ENCODE data around the gene TMEM132D.

TMEM132D gene

DNA sequence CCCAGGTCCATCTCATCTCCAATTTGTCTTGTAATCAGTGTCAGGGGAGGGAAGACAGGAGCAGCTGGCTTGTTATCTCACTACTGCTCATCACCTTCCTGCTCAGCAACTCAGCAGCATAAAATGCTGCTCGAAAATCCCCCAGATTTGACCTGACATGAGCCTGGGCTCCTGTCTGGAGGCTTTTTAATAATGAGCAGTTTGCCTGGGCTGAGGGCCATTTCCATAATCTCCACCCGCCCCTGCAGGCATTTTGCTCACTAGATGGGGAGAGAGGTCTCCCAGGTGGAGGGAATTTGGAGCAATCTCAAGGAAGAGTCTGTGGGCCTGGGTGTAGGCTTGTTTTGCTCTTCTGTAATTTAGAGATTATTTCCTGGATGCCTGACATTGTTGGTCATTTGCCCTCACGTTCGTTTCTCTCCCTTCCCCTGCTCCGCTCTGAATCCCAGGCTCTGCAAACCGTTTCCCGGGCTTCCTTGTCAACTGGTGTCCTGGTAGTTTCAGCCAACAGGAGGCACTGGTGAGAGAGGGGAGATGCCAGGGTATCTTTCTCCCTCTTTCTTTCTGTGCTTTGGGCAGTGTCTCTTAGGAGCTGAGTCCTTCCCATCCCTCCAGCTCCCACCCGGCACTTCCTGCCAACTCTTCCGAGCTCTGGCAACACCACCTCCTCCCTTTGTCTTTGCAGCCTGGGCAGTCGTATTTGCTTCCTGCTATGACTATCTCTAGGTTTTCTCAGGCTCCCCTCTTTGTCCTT lies 751.3 kb downstream of the TMEM132D start:
- DNase-seq: peak; percentile 24

GRCh38 chr12:129150721-129151120 lies 753.1 kb downstream of the TMEM132D start:
- peak; percentile 25 for DNase-seq

- DNase-seq: no peak
Measured at GRCh38 chr12:129145381-129145780, 758.4 kb downstream of the TMEM132D start.

- no peak for DNase-seq
Measured at GRCh38 chr12:129138776-129139175, 765.0 kb downstream of the TMEM132D start.

DNA sequence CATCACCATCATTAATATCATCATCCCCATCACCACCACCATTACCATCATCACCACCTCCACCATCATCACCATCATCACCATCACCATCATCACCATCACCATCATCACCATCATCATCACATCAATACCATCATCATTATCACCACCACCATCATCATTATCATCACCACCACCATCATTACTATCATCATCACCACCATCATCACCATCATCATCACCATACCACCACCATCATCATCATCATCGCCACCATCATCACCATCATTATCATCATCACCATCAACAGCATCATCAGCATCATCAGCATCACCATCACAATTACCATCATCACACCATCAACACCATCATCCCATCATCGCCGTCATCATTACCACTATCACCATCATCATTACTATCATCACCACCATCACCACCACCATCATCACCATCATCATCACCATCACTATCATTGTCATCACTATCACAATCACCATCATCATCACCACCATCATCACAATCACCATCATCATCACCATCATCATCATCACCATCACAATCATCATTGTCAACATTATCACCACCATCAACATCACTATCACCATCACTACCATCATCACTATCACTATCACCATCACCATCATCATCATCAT lies 767.0 kb downstream of the TMEM132D start:
- no peak for DNase-seq

- DNase-seq: no peak
Measured at GRCh38 chr12:129127771-129128170, 776.1 kb downstream of the TMEM132D start.

- DNase-seq: no peak
Measured at GRCh38 chr12:129127211-129127610, 776.6 kb downstream of the TMEM132D start.

- DNase-seq: no peak
Measured at GRCh38 chr12:129119537-129119936, 784.3 kb downstream of the TMEM132D start.

DNA sequence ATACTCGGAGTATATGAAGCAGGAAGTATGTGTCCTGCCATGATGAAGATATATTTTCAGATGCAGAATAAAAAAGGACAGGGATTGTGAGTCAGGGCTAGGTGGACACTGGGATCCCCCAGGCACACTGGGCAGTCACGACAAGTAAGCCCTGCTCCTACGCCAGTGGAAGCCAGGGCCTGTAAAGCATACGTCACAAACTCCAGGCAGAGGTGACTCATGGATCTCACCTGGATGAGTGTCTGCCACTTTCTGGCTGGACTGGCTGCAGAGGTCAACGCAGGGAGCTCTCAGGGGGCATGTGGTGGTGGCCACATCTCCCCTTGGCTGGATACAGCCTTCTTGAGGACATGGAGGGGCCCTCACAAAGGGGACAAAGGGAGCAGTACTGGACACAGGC lies 788.3 kb downstream of the TMEM132D start:
- DNase-seq: no peak

DNA sequence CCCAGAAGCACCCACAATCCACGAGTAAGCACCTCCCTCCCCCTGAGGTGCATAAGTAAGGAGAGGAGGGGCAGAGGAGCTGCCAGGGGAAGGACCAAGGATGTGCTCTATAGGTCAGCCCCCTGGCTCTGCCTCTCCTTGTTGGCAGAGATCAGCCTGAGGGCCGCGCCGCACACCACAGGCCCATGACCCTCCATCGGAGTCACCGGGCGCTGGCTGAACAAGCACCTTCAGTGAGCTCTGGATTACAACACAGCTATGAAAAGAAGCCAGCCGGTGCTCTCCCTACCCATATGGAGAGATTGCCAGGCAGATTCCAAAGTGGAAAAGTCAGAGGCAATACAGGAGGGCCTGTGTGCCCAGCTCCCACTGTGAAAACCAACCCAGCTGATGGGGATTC lies 793.2 kb downstream of the TMEM132D start:
- DNase-seq: no peak

DNA sequence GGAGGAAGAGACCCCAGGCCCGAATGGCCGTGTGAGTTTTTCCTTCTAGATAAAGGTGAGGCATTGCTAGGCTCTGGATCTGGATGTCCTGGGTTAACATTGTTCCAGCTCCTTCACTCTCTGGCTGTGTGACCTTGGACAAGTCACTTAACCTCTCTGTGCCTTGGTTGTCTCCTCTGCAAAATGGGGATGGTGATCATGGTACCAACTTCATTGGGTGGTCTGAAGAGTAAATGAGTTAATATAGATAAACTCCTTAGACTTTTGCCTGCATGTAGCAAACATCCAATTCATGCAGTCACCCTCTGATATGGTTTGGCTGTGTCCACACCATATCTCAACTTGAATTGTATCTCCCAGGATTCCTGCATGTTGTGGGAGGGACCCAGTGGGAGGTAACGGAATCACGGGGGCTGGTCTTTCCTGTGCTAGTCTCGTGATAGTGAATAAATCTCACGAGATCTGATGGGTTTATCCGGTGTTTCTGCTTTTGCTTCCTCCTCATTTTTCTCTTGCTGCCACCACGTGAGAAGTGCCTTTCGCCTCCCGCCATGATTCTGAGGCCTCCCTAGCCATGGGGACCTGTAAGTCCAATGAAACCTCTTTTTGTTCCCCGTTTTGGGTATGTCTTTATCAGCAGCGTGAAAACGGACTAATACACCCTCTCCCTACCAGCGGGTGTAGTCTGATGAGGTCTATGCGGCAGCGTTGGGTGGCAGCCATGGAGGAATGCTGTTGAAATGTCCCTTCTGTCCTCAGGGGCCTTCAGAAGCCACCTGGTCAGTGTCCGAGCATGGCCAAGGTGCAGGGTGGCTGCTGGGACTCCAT lies 794.4 kb downstream of the TMEM132D start:
- DNase-seq: no peak

- no peak for DNase-seq
Measured at GRCh38 chr12:129106772-129107171, 797.1 kb downstream of the TMEM132D start.

DNA sequence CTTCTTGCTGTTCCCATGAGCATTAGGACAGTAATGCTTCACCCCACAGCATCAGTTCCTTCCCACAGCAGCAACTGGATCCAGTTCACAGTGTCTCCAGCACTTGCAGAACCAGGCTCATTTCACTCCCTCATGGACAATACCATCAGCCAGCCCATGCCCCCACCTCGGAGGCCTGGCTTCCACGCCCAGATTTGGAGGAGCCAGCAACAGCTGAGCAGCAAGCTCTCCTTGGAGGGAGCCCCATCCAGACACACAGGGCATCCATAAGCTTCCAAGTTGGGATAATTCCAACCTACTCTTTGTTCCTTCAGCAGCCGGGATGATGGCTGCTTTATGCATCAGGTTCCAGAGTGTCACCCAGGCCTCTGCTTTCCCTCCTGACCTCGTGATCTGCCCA lies 800.6 kb downstream of the TMEM132D start:
- no peak for DNase-seq

- DNase-seq: no peak
Measured at GRCh38 chr12:129102233-129102632, 801.6 kb downstream of the TMEM132D start.

DNA sequence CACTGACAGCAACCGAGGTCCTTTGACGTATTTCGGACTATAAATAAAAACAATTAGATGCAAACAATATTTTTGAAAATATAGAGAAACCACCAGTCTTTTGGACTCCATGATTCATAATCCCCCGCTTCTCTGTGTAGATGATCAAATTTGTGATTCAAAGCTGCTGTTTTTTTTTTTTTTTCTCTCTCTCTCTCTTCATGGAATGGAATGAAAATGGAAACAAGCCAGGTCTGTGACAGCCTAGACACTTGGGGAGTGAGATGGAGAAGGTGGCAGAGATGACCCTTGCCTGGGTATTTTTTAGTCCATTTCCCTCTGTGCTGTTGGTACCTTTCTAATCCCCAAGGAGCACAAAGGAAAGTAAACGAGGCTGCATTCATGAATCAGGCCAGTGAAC lies 802.0 kb downstream of the TMEM132D start:
- DNase-seq: no peak

GRCh38 chr12:129101404-129101803 lies 802.4 kb downstream of the TMEM132D start:
- no peak for DNase-seq

DNA sequence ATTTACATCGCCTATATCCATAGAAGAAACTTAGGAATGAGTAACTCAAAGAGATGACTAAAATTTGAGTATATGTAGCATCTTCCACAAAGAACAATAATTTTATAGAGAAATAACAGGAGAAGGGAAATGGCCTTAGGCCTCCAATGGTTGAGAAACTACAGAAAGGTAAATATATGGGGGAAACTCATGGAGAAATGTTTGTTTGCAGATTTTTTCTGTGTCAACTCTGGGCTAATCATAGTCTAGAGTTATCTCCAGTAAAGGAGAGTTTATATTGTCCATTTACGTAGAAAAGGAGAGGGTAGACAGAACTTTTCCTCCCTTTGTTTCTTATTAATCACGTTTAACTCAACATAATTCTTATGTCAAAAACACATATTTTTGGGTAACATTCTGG lies 806.4 kb downstream of the TMEM132D start:
- no peak for DNase-seq

- no peak for DNase-seq
Measured at GRCh38 chr12:129096968-129097367, 806.9 kb downstream of the TMEM132D start.

DNA sequence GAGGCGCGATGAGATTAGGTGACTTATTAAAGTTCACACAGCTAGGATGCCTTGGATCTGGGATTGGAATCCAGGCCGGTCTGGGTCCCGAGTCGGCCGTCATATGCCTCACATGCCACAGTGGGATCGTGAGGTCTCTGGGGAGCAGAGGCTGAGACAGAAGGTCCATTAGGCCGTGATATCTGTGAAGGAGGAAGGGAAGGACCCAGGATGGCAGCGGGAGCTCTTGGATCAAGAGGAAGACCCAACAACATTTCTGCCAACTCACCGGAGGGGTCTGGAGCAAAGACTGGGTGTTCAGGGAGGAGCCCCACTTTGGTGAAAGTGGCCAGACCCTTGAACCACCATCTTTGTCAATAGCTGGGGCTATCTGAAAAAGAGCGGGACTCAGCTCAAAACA lies 807.6 kb downstream of the TMEM132D start:
- no peak for DNase-seq

DNA sequence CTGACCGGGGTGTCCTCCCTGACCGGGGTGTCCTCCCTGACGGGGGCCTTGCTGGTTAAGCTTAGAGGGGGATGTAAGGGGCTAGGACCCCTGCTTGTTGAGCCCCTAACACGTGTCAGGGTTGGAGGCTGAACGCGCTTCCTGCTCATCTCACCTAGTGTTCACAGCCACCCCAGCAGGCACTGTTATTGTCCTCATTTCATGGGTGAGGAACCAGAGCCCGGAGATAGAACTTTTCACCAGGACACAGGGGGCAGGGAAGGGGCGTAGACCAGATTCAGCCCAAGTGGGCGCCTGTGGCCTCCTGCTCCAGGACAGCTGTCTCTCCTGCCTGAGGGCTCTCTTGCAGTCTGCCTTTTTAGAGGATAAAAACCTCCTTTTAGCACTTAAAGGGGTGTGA lies 814.2 kb downstream of the TMEM132D start:
- no peak for DNase-seq

GRCh38 chr12:129084875-129085826 lies 818.7 kb downstream of the TMEM132D start:
- DNase-seq: no peak

DNA sequence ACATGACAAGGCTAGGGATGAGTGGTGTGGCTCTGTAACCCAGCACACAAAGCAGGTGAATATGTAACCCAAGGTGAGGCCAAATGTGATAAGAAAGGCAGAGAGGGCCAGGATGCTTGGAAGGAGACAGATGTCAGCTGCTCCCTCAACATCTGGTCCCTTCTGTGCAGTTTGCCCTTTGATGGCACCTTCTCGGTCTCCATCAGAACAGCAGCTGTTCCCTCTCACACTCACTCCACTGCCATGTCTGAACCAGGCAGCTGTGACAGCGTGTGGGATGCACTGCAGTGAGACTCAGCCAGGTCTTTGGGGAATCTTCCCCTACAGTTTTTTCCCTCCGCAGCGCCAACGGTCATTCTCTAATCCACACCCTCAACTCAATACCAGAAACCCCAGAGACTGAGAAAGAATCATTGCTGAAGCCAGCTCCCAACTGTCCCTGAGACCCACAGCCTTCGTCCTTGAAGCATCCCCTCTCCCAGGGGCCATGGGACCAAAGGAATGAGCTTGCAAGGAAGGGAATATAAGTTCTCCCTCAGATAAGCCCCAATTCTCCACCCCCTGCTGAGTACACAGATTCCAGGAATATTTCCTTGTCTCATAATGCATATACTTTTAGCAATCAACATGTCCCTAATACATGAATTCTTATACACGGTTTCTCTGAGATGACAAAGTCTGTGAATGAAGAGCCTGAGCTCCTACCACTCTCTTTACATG lies 820.5 kb downstream of the TMEM132D start:
- DNase-seq: no peak
